GM21619 (cell line): ENCODE results near the gene CES2.

Experiments used
- ATAC-seq: cut with Tn5 transposase; IDR thresholded peaks from one replicate; pipeline ENCODE4 v1.9.1; 2021; ENCODE audit not compliant: unreplicated experiment

The CES2 gene

GRCh38 chr16:66918803-66919568 is 16.3 kb upstream of the CES2 start, which contains the start of gene CDH16:
CDH16 (minus strand) TSS chr16:66918885; CDS start chr16:66918065, 820 bp downstream.
- no peak for ATAC-seq

- no peak for ATAC-seq
Observed at GRCh38 chr16:66919569-66920298, 15.6 kb upstream of the CES2 start.

- no peak for ATAC-seq
Observed at GRCh38 chr16:66920299-66920590, 15.1 kb upstream of the CES2 start.

GRCh38 chr16:66920924-66921680 is 14.2 kb upstream of the CES2 start:
- no peak for ATAC-seq

GRCh38 chr16:66921729-66922450 is 13.4 kb upstream of the CES2 start:
- no peak for ATAC-seq

- no peak for ATAC-seq
Observed at GRCh38 chr16:66923247-66923731, 12.0 kb upstream of the CES2 start.

- ATAC-seq: no peak
Observed at GRCh38 chr16:66923866-66924265, 11.4 kb upstream of the CES2 start.

- ATAC-seq: no peak
Observed at GRCh38 chr16:66924527-66925321, 10.6 kb upstream of the CES2 start.

GRCh38 chr16:66925322-66925840 is 9.9 kb upstream of the CES2 start, which contains the start of gene RRAD:
RRAD (minus strand) TSS chr16:66925535; CDS start chr16:66925179, 356 bp downstream.
- ATAC-seq: no peak

- ATAC-seq: no peak
Observed at GRCh38 chr16:66926171-66926947, 9.0 kb upstream of the CES2 start.

GRCh38 chr16:66926961-66927436 is 8.3 kb upstream of the CES2 start:
- ATAC-seq: no peak

- ATAC-seq: no peak
Observed at GRCh38 chr16:66927918-66928649, 7.2 kb upstream of the CES2 start.

GRCh38 chr16:66928702-66929388 is 6.5 kb upstream of the CES2 start:
- no peak for ATAC-seq

- ATAC-seq: no peak
Observed at GRCh38 chr16:66930189-66930588, 5.1 kb upstream of the CES2 start.

- ATAC-seq: no peak
Observed at GRCh38 chr16:66931665-66932064, 3.7 kb upstream of the CES2 start.

GRCh38 chr16:66932076-66932475 is 3.2 kb upstream of the CES2 start:
- ATAC-seq: no peak

- ATAC-seq: peak; percentile 10
Observed at GRCh38 chr16:66933776-66934137, 1.6 kb upstream of the CES2 start.
